Neural progenitor cell (in vitro differentiated cells): ENCODE measurements around the gene CENPP. TPM values are rescaled to one million over a fixed set of nuclear protein-coding genes. Genes with fewer than 3 reads are reported as not detected.

Source experiments
- DNase-seq: peaks from one replicate; pipeline ENCODE4 v3.0.0-alpha.2; 2016; ENCODE audit warnings: low spot score
- H2AFZ ChIP-seq: fragments of 200-600 bp; sonication (generic); replicated peaks from 2 replicates; pipeline ENCODE4 v1.6.1; 2016; ENCODE audit warnings: antibody characterized with exemption
- H3F3A ChIP-seq: fragments of 200-600 bp; sonication (generic); 2 replicates; pipeline ENCODE4 v1.6.1; 2016; ENCODE audit warnings: antibody characterized with exemption, low read depth
- H3K27ac ChIP-seq: fragments of 200-600 bp; sonication (generic); 2 replicates; pipeline ENCODE4 v1.5.1; 2016; ENCODE audit warnings: mild to moderate bottlenecking
- H3K27me3 ChIP-seq: fragments of 200-600 bp; sonication (generic); 2 replicates; pipeline ENCODE4 v1.6.1; 2016; ENCODE audit warnings: mild to moderate bottlenecking, moderate library complexity
- H3K36me3 ChIP-seq: fragments of 200-600 bp; sonication (generic); 2 replicates; pipeline ENCODE4 v1.5.1; 2016
- H3K4me1 ChIP-seq: fragments of 200-600 bp; sonication (generic); 2 replicates; pipeline ENCODE4 v1.6.1; 2016; ENCODE audit warnings: mixed run types
- H3K4me2 ChIP-seq: fragments of 200-600 bp; sonication (generic); 2 replicates; pipeline ENCODE4 v1.6.1; 2016
- H3K4me3 ChIP-seq: fragments of 200-600 bp; sonication (generic); 2 replicates; pipeline ENCODE4 v1.5.1; 2016
- H3K79me2 ChIP-seq: fragments of 200-600 bp; sonication (generic); 2 replicates; pipeline ENCODE4 v1.6.1; 2016; ENCODE audit warnings: low read depth
- H3K9ac ChIP-seq: fragments of 200-600 bp; sonication (generic); 2 replicates; pipeline ENCODE4 v1.6.1; 2016
- H3K9me3 ChIP-seq: fragments of 200-600 bp; sonication (generic); 2 replicates; pipeline ENCODE4 v1.5.1; 2016; ENCODE audit warnings: low read depth
- H4K20me1 ChIP-seq: fragments of 200-600 bp; sonication (generic); 2 replicates; pipeline ENCODE4 v1.6.1; 2016; ENCODE audit warnings: low read depth
- H3K27ac Mint-ChIP-seq: 3 replicates; pipeline ENCODE4 v1.8.0; 2021; ENCODE audit warnings: mixed read lengths
- H3K27me3 Mint-ChIP-seq: 2 replicates; pipeline ENCODE4 v1.8.0; 2022; ENCODE audit warnings: low read depth, mild to moderate bottlenecking, inconsistent platforms, moderate library complexity, mixed read lengths; ENCODE audit not compliant: insufficient read depth
- H3K36me3 Mint-ChIP-seq: 3 replicates; pipeline ENCODE4 v1.8.0; 2021; ENCODE audit warnings: mixed read lengths
- H3K4me1 Mint-ChIP-seq: 3 replicates; pipeline ENCODE4 v1.8.0; 2021; ENCODE audit warnings: mixed read lengths
- H3K4me3 Mint-ChIP-seq: 3 replicates; pipeline ENCODE4 v1.8.0; 2021; ENCODE audit warnings: mild to moderate bottlenecking, moderate library complexity, mixed read lengths
- H3K9me3 Mint-ChIP-seq: 3 replicates; pipeline ENCODE4 v1.8.0; 2020; ENCODE audit warnings: mixed read lengths
- EZH2 ChIP-seq: fragments of 200-600 bp; sonication (generic); IDR thresholded peaks from 2 replicates; pipeline ENCODE4 v1.6.1; 2017; ENCODE audit warnings: antibody characterized with exemption, mild to moderate bottlenecking, moderate library complexity
- EZH2phosphoT487 ChIP-seq: fragments of 200-600 bp; sonication (generic); IDR thresholded peaks from 2 replicates; pipeline ENCODE4 v1.6.1; 2017; ENCODE audit warnings: antibody characterized with exemption
- total RNA-seq: library from RNA; depleted of rRNA; stranded (reverse); fragments of >200 nt; gene quantifications from 2 replicates; pipeline ENCODE4 v1.2.3, GENCODE V29; 2015; ENCODE audit warnings: low replicate concordance
- TF ChIP-seq, protein P1 (sequence below): fragments of 200-600 bp; sonication (generic); IDR thresholded peaks from 2 replicates; pipeline ENCODE4 v1.5.1; 2017; ENCODE audit warnings: antibody characterized with exemption, mild to moderate bottlenecking

The CENPP gene
- total RNA-seq, 1 donor from 2014 or later = 10.7 TPM

DNA sequence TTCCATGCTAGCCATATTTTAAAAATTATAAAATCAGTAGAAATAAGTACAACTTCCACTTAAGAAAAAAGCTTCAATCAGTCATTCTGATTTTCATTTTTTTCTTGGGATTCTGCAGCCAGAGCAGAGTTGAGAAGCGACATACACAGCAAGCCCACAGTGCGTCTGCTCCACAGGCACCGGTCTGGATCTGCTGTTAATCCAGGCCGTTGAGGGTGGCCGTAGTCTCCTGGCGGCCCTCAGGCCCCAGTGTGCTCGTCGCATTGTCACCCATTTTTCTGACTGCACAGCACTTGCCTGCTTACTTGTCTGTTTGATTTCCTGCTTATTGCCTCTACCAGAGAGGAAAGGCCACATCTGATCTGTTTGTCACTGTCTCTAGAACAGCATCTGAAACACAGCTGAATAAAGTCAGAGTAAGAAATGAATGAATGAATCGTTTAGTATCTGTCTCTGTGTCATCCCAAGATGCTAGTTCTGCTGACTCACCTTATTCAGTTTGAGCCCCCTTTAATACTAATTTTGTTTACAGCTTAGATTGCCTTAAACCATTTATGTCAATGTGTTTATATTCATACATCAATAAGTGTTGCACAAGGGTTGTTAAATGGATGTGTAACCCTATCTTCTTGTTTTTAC, 168.1 kb downstream of the CENPP start:
- H2AFZ ChIP-seq = no peak overlapping the region
- TF ChIP-seq, protein P1, sequence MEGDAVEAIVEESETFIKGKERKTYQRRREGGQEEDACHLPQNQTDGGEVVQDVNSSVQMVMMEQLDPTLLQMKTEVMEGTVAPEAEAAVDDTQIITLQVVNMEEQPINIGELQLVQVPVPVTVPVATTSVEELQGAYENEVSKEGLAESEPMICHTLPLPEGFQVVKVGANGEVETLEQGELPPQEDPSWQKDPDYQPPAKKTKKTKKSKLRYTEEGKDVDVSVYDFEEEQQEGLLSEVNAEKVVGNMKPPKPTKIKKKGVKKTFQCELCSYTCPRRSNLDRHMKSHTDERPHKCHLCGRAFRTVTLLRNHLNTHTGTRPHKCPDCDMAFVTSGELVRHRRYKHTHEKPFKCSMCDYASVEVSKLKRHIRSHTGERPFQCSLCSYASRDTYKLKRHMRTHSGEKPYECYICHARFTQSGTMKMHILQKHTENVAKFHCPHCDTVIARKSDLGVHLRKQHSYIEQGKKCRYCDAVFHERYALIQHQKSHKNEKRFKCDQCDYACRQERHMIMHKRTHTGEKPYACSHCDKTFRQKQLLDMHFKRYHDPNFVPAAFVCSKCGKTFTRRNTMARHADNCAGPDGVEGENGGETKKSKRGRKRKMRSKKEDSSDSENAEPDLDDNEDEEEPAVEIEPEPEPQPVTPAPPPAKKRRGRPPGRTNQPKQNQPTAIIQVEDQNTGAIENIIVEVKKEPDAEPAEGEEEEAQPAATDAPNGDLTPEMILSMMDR = no peak
- TF ChIP-seq EZH2 (no peak), EZH2phosphoT487 (no peak)
- H3K79me2 ChIP-seq = no peaks in the 10 kb centered on the region
- no peak overlapping the region for H3K27ac ChIP-seq
- Mint-ChIP-seq H3K27me3 (no peaks in the 10 kb centered on the region), H3K36me3 (no peaks in the 10 kb centered on the region), H3K27ac (no peak overlapping the region), H3K4me3 (no peak overlapping the region), H3K9me3 (no peaks in the 10 kb centered on the region), H3K4me1 (no peaks in the 10 kb centered on the region)
- no peaks in the 10 kb centered on the region for H3K27me3 ChIP-seq
- H3K4me1 ChIP-seq = peaks cover 4% of the 10 kb centered on the region
- H3F3A ChIP-seq = no peaks in the 10 kb centered on the region
- no peak overlapping the region for H3K9ac ChIP-seq
- DNase-seq = no peak
- no peak overlapping the region for H3K4me2 ChIP-seq
- H3K36me3 ChIP-seq = no peaks in the 10 kb centered on the region
- no peaks in the 10 kb centered on the region for H3K9me3 ChIP-seq
- no peaks in the 10 kb centered on the region for H4K20me1 ChIP-seq
- H3K4me3 ChIP-seq = no peak overlapping the region

DNA sequence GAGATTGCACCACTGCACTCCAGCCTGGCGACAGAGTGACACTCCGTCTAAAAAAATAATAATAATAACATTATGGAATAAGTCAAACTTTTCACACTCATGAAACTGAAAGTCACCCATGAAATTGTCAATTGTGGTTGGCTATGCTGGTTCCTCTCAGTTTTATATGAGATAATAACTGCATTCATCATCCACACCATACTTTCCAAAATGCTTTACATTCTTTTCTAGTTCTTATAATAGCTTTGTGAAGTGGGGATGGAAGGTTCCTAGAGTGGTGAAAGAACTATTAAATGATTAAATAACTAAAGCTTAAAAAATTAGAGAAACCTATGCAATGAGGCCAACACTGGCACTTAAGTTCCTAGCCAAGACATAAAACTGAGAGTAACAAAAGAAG, 169.1 kb downstream of the CENPP start:
- TF ChIP-seq EZH2phosphoT487 (no peak), EZH2 (no peak)
- TF ChIP-seq, protein P1 = no peak
- no peak overlapping the region for H3K27ac Mint-ChIP-seq
- H3K4me2 ChIP-seq = no peak overlapping the region
- H3K27ac ChIP-seq = no peak overlapping the region
- H3K79me2 ChIP-seq = no peaks in the 10 kb centered on the region
- H3K27me3 Mint-ChIP-seq = no peaks in the 10 kb centered on the region
- no peaks in the 10 kb centered on the region for H3K36me3 ChIP-seq
- H3K36me3 Mint-ChIP-seq = no peaks in the 10 kb centered on the region
- H3K4me1 Mint-ChIP-seq = no peaks in the 10 kb centered on the region
- no peak overlapping the region for H3K9ac ChIP-seq
- H4K20me1 ChIP-seq = no peaks in the 10 kb centered on the region
- no peak for DNase-seq
- H3K9me3 ChIP-seq = no peaks in the 10 kb centered on the region
- H3K27me3 ChIP-seq = no peaks in the 10 kb centered on the region
- H3F3A ChIP-seq = no peaks in the 10 kb centered on the region
- peaks cover 9% of the 10 kb centered on the region for H3K4me1 ChIP-seq
- H2AFZ ChIP-seq = no peak overlapping the region
- H3K4me3 Mint-ChIP-seq = no peak overlapping the region
- H3K4me3 ChIP-seq = no peak overlapping the region
- H3K9me3 Mint-ChIP-seq = no peaks in the 10 kb centered on the region

- no peaks in the 10 kb centered on the region for H3K36me3 Mint-ChIP-seq
- TF ChIP-seq EZH2 = no peak
- TF ChIP-seq, protein P1 = no peak
- TF ChIP-seq EZH2phosphoT487 = no peak
- Histone ChIP-seq H3F3A (no peaks in the 10 kb centered on the region), H4K20me1 (no peaks in the 10 kb centered on the region), H3K9ac (no peak overlapping the region), H3K9me3 (no peaks in the 10 kb centered on the region), H2AFZ (no peak overlapping the region), H3K27ac (no peak overlapping the region), H3K4me2 (no peak overlapping the region), H3K79me2 (no peaks in the 10 kb centered on the region), H3K36me3 (no peaks in the 10 kb centered on the region), H3K27me3 (no peaks in the 10 kb centered on the region), H3K4me1 (peaks cover 9% of the 10 kb centered on the region), H3K4me3 (no peak overlapping the region)
- H3K4me1 Mint-ChIP-seq = no peaks in the 10 kb centered on the region
- H3K9me3 Mint-ChIP-seq = no peaks in the 10 kb centered on the region
- H3K27ac Mint-ChIP-seq = no peak overlapping the region
- no peak for DNase-seq
- H3K4me3 Mint-ChIP-seq = no peak overlapping the region
- no peaks in the 10 kb centered on the region for H3K27me3 Mint-ChIP-seq
These were observed 170.8 kb downstream of the CENPP start for GRCh38 chr9:92496396-92497176.
